Sigmoid colon (tissue), 7 donors: ENCODE results near the gene LEFTY1. TPM values are rescaled to one million over a fixed set of nuclear protein-coding genes. Genes with fewer than 3 reads are reported as not detected.
A peak's percentile ranks its signal among the peaks of the same experiment; 100 is the strongest.

Experiments
- DNase-seq: peaks from one replicate; pipeline ENCODE4 v3.0.0-alpha.2; 2019
- H3K27ac ChIP-seq, 4 donors: fragments of 200-600 bp; sonication (generic); one replicate each; pipeline ENCODE4 v1.5.1; 2016 to 2019; ENCODE audit warnings: mild to moderate bottlenecking in 1 of 4
- H3K27me3 ChIP-seq, 3 donors: fragments of 200-600 bp; sonication (generic); one replicate each; pipeline ENCODE4 v1.5.1; 2019; ENCODE audit warnings: mild to moderate bottlenecking in 1 of 3
- H3K36me3 ChIP-seq, 4 donors: fragments of 200-600 bp; sonication (generic); one replicate each; pipeline ENCODE4 v1.5.1; 2016 to 2019
- H3K4me1 ChIP-seq, 4 donors: fragments of 200-600 bp; sonication (generic); one replicate each; pipeline ENCODE4 v1.5.1; 2017 to 2019
- H3K4me3 ChIP-seq, 4 donors: fragments of 200-600 bp; sonication (generic); one replicate each; pipeline ENCODE4 v1.5.1; 2017 to 2019; ENCODE audit warnings: mild to moderate bottlenecking in 2 of 4, moderate library complexity in 1 of 4
- H3K9me3 ChIP-seq, 4 donors: fragments of 200-600 bp in 3 of 4; sonication (generic) in 3 of 4; one replicate each; pipeline versions ENCODE4 v1.5.1 to v1.6.1; 2013 to 2019
- CTCF ChIP-seq, 4 experiments: fragments of 450-650 bp in 3 of 4; fragments of 200-600 bp in 1 of 4; IDR thresholded peaks; one replicate each; pipeline ENCODE4 v1.5.1; 2016 to 2019; ENCODE audit warnings: antibody characterized with exemption in 4 of 4, mild to moderate bottlenecking in 3 of 4, moderate library complexity in 2 of 4
- EP300 ChIP-seq, 4 donors: sonication (generic); formaldehyde crosslinking; IDR thresholded peaks; one replicate each; pipeline ENCODE4 v1.6.1; 2017; ENCODE audit warnings: antibody characterized with exemption in 4 of 4
- POLR2A ChIP-seq, 2 donors: fragments of 450-650 bp; IDR thresholded peaks; one replicate each; pipeline ENCODE4 v1.6.1; 2016; ENCODE audit warnings: antibody characterized with exemption in 2 of 2, mild to moderate bottlenecking in 2 of 2, moderate library complexity in 2 of 2
- POLR2AphosphoS5 ChIP-seq, 4 donors: sonication (generic); formaldehyde crosslinking; IDR thresholded peaks; one replicate each; pipeline ENCODE4 v1.6.1; 2017; ENCODE audit warnings: antibody characterized with exemption in 4 of 4
- WGBS, 2 donors: extraction: QIAGEN DNeasy Blood & Tissue Kit; methylation state at CpG; one replicate each; pipeline ENCODE4 v1.1.7; 2013; 5-methylcytosine and 5-hydroxymethylcytosine counted together
- intact Hi-C: fragments of 100-400 bp; cut with DNase I; formaldehyde crosslinking; loops from one replicate; pipeline ENCODE4 v1.15.1; 2023
- polyA plus RNA-seq, 3 donors: library from polyadenylated mRNA; stranded (reverse); fragments of 200-250 nt; gene quantifications; one replicate each; pipeline ENCODE4 v1.2.3, GENCODE V29; 2013
- total RNA-seq, 4 donors: library from RNA; depleted of rRNA; stranded (reverse); fragments of >200 nt; gene quantifications; one replicate each; pipeline ENCODE4 v1.1.0, GENCODE V29; 2016
- donor health status: healthy with polysubstance abuse.
- donor health status: Bipolar disorder and iron deficiency.
- donor health status: healthy.

The LEFTY1 gene
- total and polyA plus RNA-seq, 7 donors: 14.4 to 120 (median 46.2) TPM; not detected in 4

GRCh38 chr1:225850370-225850769 is 38.6 kb downstream of the LEFTY1 start:
- Histone ChIP-seq H3K4me3 (no peak overlapping the region), H3K27ac (no peak overlapping the region), H3K4me1 (peaks cover 0 to 11% (median 8%) of the 10 kb centered on the region in 4 donors), H3K9me3 (no peaks in the 10 kb centered on the region), H3K36me3 (peaks cover 0 to 84% (median 38%) of the 10 kb centered on the region in 4 donors), H3K27me3 (no peaks in the 10 kb centered on the region)
- TF ChIP-seq CTCF (IDR thresholded peaks at IDR 0.05) (no peak), POLR2A (IDR thresholded peaks at IDR 0.05) (no peak), POLR2AphosphoS5 (IDR thresholded peaks at IDR 0.05) (no peak), EP300 (IDR thresholded peaks at IDR 0.05) (no peak)
- 86 to 92% methylated on average over 7 of the region's 7 CpGs for WGBS, 2 donors
- intact Hi-C loops: no loop called here
- no peak for DNase-seq

DNA sequence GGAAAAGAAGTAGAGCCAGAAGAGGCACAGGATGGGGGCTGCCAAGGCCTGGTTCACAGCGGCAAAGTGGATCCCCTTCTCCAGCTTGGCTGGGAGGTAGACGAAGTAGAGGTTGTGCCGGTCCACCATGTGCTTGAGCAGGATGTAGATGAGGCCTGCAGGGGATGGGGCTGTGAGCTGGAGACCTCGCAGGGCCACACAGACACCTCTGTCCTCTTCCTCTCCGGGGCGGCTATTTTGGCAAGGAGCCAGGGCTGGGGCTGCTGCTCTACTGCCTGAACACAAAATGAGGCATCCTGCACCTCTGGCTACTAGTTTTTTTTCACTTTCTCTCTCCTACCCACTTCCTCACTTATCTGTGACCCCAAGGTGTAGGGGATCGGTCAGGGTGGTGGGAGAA is 39.0 kb downstream of the LEFTY1 start:
- Histone ChIP-seq H3K9me3 (no peaks in the 10 kb centered on the region), H3K27ac (no peak overlapping the region), H3K27me3 (no peaks in the 10 kb centered on the region), H3K4me1 (peaks cover 0 to 15% (median 13%) of the 10 kb centered on the region in 4 donors), H3K4me3 (no peak overlapping the region), H3K36me3 (peaks cover 0 to 83% (median 38%) of the 10 kb centered on the region in 4 donors)
- TF ChIP-seq POLR2A (IDR thresholded peaks at IDR 0.05): no peak
- no peak for TF ChIP-seq CTCF (IDR thresholded peaks at IDR 0.05)
- no peak for TF ChIP-seq POLR2AphosphoS5 (IDR thresholded peaks at IDR 0.05)
- no peak for TF ChIP-seq EP300 (IDR thresholded peaks at IDR 0.05)
- intact Hi-C loops: no loop called here
- WGBS, 2 donors: 50 to 63% methylated on average over 7 of the region's 7 CpGs
- DNase-seq: no peak

- TF ChIP-seq EP300 (IDR thresholded peaks at IDR 0.05) (no peak), POLR2AphosphoS5 (IDR thresholded peaks at IDR 0.05) (no peak), POLR2A (IDR thresholded peaks at IDR 0.05) (no peak), CTCF (IDR thresholded peaks at IDR 0.05) (no peak)
- 28 to 33% methylated on average over 16 of the region's 16 CpGs for WGBS, 2 donors
- intact Hi-C loops: no loop called here
- peak overlapping the region in 1 of 4 donors; percentile 3 for H3K27ac ChIP-seq
- no peak for DNase-seq
- no peaks in the 10 kb centered on the region for H3K9me3 ChIP-seq
- peaks cover 0 to 83% (median 32%) of the 10 kb centered on the region in 4 donors for H3K36me3 ChIP-seq
- no peaks in the 10 kb centered on the region for H3K27me3 ChIP-seq
- no peak overlapping the region for H3K4me3 ChIP-seq
- H3K4me1 ChIP-seq: peaks cover 0 to 15% (median 13%) of the 10 kb centered on the region in 4 donors
Observed at GRCh38 chr1:225848030-225848955, 40.7 kb downstream of the LEFTY1 start.

- Histone ChIP-seq H3K4me1 (peaks cover 0 to 15% (median 13%) of the 10 kb centered on the region in 4 donors), H3K27me3 (no peaks in the 10 kb centered on the region), H3K9me3 (no peaks in the 10 kb centered on the region), H3K4me3 (no peak overlapping the region), H3K36me3 (peaks cover 0 to 83% (median 29%) of the 10 kb centered on the region in 4 donors), H3K27ac (no peak overlapping the region)
- no peak for DNase-seq
- WGBS, 2 donors: 16 to 39% methylated on average over 4 of the region's 4 CpGs
- intact Hi-C loops: no loop called here
- TF ChIP-seq EP300 (IDR thresholded peaks at IDR 0.05) (no peak), POLR2AphosphoS5 (IDR thresholded peaks at IDR 0.05) (no peak), POLR2A (IDR thresholded peaks at IDR 0.05) (no peak), CTCF (IDR thresholded peaks at IDR 0.05) (no peak)
Observed at GRCh38 chr1:225847610-225848009, 41.3 kb downstream of the LEFTY1 start.
